ENCODE results near the gene PAPOLA.
A peak's percentile ranks its signal among the peaks of the same experiment; 100 is the strongest.

Gene PAPOLA

GRCh38 chr14:96581902-96582301, 79.7 kb downstream of the PAPOLA start:
- DNase-seq (ENCODE audit: low read depth): no peak
- H3K4me3 ChIP-seq (ENCODE audit: low read depth, low read length): no peak overlapping the region

GRCh38 chr14:96582411-96582961, 80.3 kb downstream of the PAPOLA start:
- no peak for DNase-seq (ENCODE audit: low read depth)
- no peak overlapping the region for H3K4me3 ChIP-seq (ENCODE audit: low read depth, low read length)

DNA sequence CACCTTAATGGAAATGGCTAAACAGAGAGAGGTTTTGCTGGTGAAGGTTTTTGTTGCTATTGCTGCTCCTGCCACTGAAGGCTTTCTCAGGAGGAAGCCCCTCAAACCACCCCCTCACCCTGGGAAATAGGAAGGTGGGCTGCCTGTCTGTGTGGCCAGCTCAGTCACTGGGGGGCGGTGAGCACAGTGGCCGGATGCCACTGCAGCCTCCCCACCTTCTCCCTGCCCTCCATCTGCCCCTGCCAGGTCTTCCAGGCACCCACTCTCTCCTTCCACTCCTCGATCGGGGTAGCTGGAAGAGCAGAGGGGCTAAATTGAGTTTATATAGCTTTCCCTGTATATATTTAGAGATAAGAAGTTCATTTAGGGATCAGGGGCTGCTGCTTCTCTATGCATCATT, 80.8 kb downstream of the PAPOLA start:
- no peak overlapping the region for H3K4me3 ChIP-seq (ENCODE audit: low read depth, low read length)

GRCh38 chr14:96583569-96584041, 81.4 kb downstream of the PAPOLA start:
- no peak overlapping the region for H3K4me3 ChIP-seq (ENCODE audit: low read depth, low read length)
- no peak for DNase-seq (ENCODE audit: low read depth)

More for the DNA sequence above, 80.8 kb downstream of the PAPOLA start:
- DNase-seq (ENCODE audit: low read depth): no peak

DNA sequence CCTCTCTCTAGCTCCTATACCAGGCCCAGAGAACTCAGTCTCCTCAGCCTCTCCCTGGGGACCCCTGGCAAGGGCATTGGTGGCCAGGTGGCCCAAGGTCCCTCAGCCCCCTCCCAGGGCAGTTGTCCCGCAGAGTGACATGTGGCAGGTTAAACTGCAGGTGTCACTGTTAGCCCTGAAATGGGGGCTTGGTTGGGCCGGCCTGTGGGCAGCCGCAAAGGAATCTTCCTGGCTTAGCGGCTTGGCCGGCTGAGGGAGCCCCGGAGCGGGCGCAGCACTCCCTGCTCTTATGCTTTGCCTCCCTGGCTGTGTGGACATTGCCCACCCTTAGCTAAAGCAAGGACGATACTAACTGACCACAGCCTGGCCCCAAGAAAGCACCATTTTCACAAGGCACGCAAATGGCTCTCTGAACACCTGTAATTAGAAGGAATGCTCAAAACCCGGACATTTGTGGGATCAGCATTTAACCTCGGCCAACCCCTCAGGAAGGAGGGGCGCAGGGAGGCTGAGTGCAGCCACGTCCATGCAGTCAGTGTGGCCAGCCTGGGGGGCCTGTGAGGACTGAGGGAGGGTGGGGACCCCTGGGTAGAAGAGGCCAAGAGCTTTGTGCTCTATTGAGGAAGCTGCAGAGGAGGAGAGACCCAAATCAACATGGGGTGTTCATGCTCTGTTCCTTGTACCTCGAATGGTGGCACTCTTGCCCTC, 82.2 kb downstream of the PAPOLA start:
- H3K4me3 ChIP-seq (ENCODE audit: low read depth, low read length): no peak overlapping the region
- no peak for DNase-seq (ENCODE audit: low read depth)

GRCh38 chr14:96584907-96585671, 82.9 kb downstream of the PAPOLA start:
- DNase-seq (ENCODE audit: low read depth): no peak
- no peak overlapping the region for H3K4me3 ChIP-seq (ENCODE audit: low read depth, low read length)

GRCh38 chr14:96585672-96586013, 83.5 kb downstream of the PAPOLA start:
- H3K4me3 ChIP-seq (ENCODE audit: low read depth, low read length): no peak overlapping the region
- DNase-seq (ENCODE audit: low read depth): no peak

- no peak for DNase-seq (ENCODE audit: low read depth)
- H3K4me3 ChIP-seq (ENCODE audit: low read depth, low read length): no peak overlapping the region
These were observed 83.9 kb downstream of the PAPOLA start for GRCh38 chr14:96586056-96586455.

- DNase-seq (ENCODE audit: low read depth): no peak
- no peak overlapping the region for H3K4me3 ChIP-seq (ENCODE audit: low read depth, low read length)
These were observed 85.0 kb downstream of the PAPOLA start for GRCh38 chr14:96586921-96587822.

GRCh38 chr14:96587823-96588385, 85.7 kb downstream of the PAPOLA start:
- DNase-seq (ENCODE audit: low read depth): no peak
- no peak overlapping the region for H3K4me3 ChIP-seq (ENCODE audit: low read depth, low read length)

DNA sequence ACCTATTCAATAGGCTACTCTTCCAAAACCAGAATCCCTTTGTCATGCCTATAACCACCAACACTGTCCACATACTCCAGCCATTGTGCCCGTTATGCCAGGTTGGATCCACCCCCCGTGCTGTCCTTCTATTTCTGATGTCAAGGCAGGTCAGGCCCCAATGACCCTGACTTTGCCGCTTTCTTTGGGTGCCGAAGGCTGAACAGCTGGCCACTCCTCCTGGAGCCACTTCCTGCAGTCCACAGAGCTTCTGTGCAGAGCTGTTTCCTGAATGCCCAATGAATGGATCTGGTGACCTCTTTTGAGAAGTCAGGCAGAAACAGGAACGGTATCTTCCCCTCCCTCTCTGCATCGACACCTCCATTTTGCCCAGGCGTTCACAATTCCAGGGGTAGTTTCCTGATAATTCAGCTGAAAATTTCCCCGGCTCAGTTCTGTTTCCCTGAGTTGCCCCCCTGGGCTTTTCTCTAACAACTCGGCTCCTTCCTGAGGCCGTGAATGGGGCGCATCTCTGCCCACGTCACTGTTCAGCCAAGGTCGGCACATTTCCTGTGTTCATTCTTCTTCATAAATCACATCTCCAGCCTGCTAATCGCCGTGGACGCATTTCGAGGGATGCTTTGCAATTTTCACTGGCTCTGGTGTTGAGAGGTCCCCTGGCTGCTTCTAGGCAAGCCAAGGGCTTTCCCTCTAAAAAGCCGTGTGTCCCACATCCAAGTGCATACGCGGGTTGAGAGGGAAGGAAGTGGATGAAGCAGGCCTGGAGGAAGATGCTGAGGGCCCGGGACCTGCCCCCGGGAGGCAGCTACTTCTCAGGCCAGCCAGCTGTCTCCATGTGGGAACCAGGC, 86.5 kb downstream of the PAPOLA start:
- no peak for DNase-seq (ENCODE audit: low read depth)
- H3K4me3 ChIP-seq (ENCODE audit: low read depth, low read length): no peak overlapping the region

- DNase-seq (ENCODE audit: low read depth): no peak
- H3K4me3 ChIP-seq (ENCODE audit: low read depth, low read length): no peak overlapping the region
These were observed 87.4 kb downstream of the PAPOLA start for GRCh38 chr14:96589577-96589976.

DNA sequence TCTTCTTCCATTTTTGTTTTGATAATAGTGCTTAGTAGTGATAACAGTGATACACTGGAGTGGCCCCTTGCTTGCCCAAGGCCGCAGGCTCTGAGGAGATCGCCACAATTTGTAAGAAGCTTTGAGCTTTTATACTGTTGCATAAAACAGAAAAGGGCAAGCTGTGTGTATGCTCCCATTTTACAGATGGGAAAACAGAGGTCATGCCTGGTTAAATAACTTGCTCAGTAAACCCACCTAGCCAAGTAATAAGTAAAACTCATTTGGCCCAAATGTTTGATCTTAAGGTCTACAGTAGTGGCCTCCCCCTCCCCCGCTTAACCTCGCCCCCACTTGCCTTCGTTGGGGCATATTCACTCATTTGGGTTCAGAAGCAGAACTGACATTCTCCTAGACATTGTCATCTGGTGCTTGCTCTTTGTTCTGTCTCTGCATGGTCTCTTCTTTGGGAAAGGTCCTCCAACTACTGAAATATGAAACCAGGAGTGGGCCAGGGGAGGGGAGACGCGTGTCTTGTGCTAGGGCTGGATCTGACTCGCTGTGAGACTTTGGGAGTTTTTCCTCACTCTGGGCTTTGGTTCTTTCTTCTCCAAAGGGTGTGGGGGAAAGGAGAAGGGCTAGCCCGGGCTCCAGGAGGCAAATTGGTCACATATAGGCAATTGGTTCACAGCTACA, 88.1 kb downstream of the PAPOLA start:
- H3K4me3 ChIP-seq (ENCODE audit: low read depth, low read length): no peak overlapping the region
- DNase-seq (ENCODE audit: low read depth): no peak

DNA sequence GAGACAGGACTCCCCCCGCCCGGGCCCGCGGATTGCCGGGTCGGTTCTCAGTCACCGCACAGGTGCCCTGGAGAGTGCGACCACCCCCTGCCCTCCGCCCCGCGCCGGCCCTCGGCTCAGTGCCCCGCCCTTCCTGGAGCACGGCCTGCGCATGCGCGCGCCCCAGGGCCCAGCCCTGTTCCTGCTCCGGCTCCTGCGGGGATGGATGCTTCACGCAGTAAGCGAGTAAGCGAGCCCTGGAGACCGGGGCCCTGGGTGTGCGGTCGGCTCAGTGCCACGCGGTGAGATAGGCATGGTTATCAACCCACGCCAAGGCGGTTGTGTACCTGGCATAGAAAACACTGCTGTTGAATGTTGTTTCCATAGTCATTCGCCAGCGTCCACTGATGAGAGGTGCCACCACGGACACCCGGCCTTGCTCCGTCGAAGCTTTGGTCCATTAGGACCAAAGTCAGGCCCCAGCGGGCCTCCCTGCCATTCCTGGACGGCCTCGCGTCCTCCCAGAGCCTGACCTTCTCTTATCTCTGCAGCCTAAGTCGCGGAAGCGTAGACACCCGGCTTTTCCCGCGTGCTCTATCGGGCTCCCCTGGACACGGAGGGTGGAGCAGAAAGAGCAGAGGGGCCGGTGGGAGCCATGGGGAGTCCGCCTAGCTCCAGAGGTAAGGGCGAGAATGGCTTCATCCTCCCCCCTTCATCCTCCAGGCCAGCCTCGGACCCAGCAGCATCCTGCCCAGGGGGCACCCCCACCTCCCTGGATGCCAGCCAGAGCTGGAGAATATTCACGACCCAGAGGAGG, 90.6 kb downstream of the PAPOLA start:
- peak overlapping the region; percentile 45 for H3K4me3 ChIP-seq (ENCODE audit: low read depth, low read length)
- no peak for DNase-seq (ENCODE audit: low read depth)

DNA sequence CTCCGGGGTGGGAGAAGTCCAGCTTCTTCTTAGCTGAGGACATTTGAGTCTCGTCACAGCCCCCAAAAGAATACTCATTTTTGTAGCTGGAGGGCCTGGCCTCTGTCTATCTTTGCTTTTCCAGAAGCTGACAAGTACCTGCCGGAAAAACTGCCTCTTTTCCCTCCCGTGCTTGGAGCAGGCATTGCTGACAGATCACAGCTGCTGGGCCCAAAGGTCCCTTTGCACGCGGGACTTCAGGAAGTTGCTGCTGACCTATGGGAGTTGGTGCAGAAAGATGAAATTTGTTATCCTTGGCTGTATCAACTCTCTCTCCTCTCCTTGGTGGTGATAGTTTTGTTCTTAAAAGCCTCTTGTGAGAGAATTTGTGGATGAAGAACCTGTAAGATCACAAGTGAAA, 92.8 kb downstream of the PAPOLA start:
- no peak for DNase-seq (ENCODE audit: low read depth)
- no peak overlapping the region for H3K4me3 ChIP-seq (ENCODE audit: low read depth, low read length)

- no peak for DNase-seq (ENCODE audit: low read depth)
- no peak overlapping the region for H3K4me3 ChIP-seq (ENCODE audit: low read depth, low read length)
These were observed 95.5 kb downstream of the PAPOLA start for GRCh38 chr14:96597680-96598079.

DNA sequence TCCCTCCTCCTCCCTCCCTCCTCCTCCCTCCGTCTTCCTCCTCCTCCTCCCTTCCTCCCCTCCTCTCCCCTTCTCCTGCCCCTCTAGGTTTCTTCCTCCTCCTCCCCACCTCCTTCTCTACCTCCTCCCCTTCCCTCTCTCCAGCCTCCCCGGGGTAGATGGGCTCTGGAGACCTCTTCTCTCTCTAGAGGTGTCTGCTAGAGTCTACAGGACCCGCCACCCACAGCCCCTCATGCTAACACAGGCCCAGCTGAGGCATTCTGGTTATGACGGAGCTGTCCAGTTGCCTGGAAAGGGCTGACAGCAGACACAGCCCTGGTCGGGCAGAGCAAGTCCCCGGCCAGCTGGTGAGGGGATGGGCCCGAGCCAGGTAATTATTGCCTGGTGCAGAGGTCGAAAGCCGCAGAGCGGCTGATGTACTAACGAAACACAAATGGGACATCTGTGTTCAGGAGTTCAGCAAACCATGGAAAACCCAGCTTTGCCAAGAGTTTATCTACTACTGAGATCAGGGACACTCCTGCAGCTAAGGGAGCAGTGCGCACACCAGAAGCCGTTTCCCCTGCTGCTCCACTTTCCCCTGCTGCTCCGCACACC, 96.2 kb downstream of the PAPOLA start:
- DNase-seq (ENCODE audit: low read depth): no peak
- H3K4me3 ChIP-seq (ENCODE audit: low read depth, low read length): no peak overlapping the region

All from skeletal muscle cell (primary cell).